CD4-positive, alpha-beta T cell treated with Interleukin-12 subunit alpha and Interleukin-12 subunit beta, for 1 hour (primary cell): Measurements from ENCODE around the gene CFAP107.
"Not testable (repeated sequence)": the region's sequence is repeated elsewhere in the genome, so short reads cannot be mapped to it uniquely, and the experiment has no call there.

ENCODE experiments used
- DNase-seq: peaks from one replicate; pipeline ENCODE4 v3.0.0-alpha.2; 2020

The CFAP107 gene

GRCh38 chr1:12783783-12784182 is 37.8 kb downstream of the CFAP107 start:
- DNase-seq: not testable (repeated sequence)

DNA sequence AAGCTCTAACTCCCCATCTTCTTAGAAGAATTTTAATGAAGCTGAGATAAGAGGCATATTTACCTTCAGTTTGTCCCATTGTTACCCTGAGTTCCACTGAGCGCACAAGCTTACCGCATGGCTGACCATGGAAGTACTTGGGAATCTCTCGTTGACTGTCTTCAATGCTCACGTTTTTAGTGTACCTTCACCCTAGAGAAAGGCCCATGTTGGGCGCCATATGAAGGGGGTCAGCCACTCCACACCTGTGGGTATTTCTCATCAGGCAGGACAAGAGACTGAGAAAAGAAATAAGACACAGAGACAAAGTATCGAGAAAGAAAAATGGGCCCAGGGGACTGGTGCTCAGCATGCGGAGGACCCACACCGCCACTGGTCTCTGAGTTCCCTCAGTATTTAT is 38.7 kb downstream of the CFAP107 start:
- DNase-seq: not testable (repeated sequence)

DNA sequence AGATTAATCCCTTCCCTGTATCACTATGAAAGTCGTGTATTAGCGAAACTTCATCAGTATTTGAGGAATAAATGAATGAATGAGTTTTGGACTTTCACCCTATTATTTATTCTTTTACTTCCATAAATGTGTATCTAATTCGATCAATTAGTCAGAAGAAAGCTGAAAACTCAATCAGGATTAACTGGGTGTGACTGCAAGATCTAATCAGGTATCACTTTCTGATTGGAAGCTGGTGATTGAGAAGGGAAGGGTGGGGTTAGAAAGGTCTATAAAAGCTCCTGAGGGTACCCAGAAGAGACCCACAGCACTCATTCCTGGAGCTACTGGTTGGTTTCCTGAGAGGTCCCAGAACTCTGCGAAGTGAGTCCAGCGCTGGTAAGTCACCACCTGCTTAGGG is 45.1 kb downstream of the CFAP107 start, which contains the start of gene PRAMEF1:
Gene PRAMEF1, plus strand, starts transcription at position 301 of the 400 bp plus-strand sequence. CDS start 1,831 bp downstream, outside the sequence.
- not testable (repeated sequence) for DNase-seq

GRCh38 chr1:12798911-12799310 is 52.9 kb downstream of the CFAP107 start:
- no peak for DNase-seq

DNA sequence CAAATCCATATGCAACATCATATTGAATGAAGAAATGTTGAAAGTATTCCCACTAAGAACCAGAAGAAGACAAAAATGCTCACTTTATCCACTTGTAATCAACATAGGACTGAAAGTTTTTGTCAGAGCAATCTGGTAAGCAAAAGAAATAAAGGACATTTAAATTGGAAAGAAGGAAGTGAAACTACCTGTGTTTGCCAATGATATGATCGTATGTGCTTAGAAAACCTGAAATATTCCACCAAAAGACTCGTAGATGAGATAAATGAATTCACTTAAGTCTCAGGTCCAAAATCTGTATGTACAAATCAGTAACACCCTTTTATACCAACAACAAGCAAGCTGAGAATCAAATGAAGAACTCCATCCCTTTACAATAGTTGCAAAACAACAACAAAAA is 53.7 kb downstream of the CFAP107 start:
- no peak for DNase-seq

- no peak for DNase-seq
Observed at GRCh38 chr1:12809933-12810332, 63.9 kb downstream of the CFAP107 start.

DNA sequence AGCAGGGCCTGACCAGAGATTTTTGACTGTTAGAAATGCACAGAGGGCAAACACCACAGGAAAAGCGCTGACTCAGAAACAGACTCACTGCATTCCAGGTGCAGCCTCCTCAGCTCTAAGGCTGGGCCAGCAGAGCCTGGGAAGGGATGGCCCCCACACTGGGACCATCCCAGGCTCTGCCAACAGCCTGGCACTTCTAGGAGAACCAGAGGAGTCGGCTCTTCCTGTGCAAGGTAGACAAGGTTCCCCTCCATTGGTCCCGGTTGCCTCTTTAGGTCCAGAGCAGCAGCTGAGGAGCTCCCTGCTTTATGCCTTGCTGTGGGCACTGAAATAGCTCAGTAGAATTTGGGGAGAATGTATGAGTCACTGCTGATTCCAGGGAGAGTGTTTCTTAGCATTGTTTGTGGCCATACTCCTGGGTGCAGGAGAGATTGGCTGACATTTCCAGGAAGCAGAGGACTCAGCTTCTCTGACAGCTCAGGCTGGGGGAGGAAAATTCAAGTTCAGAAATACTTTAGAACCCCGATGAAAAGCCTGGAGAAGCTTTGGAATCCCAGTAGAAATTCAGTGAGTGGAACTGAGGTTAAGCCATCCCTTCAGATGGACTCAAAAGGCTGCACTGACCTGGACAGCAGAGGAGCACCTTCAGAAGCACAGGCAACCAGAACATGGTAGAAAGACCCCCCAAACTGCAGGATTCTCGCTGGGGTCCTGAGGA is 64.8 kb downstream of the CFAP107 start:
- DNase-seq: no peak

DNA sequence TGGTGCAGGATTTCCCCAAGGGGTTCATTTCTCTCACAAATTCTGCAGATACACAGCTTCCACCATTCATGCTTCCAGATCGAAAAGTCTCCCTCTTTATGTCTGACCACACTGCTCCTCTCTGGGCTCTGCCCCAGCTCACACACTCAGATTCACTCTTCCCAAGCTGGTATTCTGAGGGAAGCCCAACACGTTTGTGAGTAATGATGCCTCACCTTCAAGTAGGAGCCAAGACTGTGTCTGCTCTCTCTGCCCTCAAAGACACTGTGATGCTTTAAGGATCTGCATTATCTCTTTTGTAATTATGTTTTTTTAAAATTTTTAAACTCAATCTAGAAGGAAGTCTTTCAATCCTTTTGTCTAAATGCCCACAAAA is 65.4 kb downstream of the CFAP107 start:
- no peak for DNase-seq
